Hematopoietic multipotent progenitor cell treated with erythropoietin and hydrocortisone succinate and interleukin-3 and kit ligand, for 17 days (in vitro differentiated cells): ENCODE results near the gene KCNJ6.
"Not testable (repeated sequence)": the region's sequence is repeated elsewhere in the genome, so short reads cannot be mapped to it uniquely, and the experiment has no call there.

Experiments
- DNase-seq: peaks from one replicate; pipeline ENCODE4 v3.0.0-alpha.2; 2015; ENCODE audit warnings: low spot score

Gene KCNJ6

DNA sequence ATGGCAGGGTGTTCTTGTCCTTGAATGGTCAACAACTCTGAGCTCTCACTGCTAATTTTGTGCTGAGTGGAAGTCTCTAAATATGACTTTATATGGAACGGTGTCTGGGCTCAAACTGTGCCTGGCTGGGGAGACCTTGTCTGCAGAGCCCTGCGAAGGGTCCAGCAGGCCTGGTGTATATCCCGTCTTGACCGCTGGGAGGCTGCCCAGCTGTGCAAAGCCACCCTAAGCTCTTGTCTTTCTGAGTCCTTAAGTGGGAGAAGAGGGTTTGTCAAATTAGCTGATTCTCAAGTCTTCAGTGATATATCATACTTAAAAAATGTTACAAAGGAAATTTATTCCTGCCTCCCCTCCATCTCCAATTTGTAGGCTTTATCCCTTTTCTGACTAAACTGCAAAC is 198.7 kb downstream of the KCNJ6 start:
- DNase-seq = no peak

DNA sequence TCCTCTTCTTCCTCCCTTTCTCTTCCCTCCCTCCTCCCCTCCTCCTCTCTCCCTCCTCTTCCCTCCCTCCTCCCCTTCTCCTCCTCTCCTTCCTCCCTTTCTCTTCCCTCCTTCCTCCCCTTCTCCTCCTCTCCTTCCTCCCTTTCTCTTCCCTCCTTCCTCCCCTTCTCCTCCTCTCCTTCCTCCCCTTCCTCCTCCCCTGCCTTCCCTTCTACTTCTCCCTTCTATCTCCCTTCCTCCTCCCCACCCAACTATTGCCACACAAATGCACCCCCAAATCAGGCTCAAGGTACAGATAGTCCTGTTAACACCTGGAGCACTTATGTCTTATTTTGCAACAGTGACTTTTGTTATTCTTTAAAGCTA is 203.7 kb downstream of the KCNJ6 start:
- not testable (repeated sequence) for DNase-seq

DNA sequence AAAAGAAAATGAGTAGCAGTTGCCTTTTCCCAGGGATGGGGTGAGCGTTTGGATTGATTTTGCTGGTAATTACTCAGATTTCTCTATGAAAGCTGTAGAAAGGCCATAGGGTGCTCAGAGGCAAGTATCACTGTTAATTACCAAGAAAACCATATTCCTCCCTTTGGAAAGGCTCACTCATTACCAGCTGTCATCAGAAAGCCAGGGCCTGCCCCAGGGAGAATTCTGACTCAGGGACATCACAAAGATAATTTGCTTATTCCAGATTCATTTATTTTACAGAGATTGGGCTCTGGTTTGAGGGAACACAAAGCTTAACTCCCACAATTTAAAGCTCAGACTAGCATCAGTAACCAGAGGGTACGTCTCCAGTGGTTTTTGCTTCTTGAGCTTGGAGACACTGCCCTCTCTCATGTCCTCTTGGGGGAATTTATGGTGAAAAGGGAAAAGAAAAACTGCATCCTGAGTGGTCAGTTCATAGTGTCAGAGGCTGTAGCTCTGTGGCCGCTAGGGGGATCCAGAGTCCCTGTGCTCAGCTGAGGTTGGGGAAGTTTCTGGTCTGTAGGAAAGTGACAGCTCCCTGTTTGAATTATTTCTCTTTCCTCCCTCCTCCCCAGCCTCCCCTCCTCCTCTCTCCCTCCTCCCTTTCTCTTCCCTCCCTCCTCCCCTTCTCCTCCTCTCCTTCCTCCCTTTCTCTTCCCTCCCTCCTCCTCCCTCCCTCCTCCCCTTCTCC is 204.3 kb downstream of the KCNJ6 start:
- peak; percentile 9 for DNase-seq

DNA sequence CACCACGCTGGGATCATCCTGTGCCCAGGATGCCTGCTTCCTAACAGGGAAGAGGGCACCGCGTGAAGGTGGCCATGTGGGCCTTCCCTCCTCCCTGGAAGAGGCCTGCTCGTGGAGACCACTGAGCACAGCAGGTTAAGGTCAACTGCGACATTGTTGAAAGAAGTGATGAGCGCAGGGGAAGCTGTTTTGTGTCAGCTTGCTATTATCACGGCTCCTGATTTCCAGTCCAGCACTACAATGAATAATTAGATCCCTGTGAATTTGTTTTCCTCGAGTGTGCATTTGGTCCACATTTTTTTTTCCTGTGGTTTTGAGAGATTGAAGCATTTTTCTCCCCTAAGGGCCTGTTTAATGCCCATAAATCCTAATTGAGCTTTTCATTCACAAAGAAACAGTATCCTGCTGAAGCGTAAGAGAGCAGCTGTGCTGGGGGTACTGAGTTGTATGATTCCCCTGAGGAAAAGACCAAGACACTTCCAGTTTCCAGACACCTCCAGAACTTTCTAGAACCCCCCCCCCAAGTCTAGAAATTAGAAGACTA is 204.9 kb downstream of the KCNJ6 start:
- DNase-seq = no peak

DNA sequence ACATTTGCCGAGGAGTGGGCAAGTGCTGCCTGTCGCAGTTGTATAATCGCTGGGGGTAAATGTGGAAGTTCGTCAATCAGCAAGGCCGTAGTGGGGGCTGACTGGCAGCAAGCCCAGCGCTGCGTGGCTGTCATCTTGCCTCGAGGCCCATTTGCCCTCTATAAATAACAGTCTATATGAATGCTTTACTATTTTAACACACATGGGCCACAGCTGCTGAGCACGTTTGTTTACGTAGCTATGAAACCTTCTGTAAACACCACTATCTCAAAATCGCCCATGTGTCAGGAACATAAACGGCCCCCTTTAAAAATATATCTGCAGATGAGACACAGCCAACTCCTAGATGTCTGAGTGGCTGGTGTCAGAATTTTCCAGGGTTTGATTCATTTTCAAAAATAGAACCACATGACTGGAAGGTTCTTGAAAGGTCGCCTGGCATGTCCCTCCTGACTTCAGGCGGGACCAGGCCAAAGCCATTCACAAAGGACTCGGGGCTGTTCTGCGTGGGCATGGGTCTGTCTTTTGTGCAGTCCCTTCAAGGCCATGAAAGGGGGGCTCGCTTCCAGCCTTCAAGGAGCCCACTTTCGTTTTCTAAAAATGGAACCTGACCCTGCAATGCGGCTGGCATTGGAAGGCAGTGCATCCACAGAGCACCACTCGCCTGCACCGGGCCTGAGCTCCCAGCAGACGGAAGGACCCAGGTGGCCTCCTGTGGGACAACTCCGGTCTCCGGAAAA is 205.5 kb downstream of the KCNJ6 start:
- no peak for DNase-seq

DNA sequence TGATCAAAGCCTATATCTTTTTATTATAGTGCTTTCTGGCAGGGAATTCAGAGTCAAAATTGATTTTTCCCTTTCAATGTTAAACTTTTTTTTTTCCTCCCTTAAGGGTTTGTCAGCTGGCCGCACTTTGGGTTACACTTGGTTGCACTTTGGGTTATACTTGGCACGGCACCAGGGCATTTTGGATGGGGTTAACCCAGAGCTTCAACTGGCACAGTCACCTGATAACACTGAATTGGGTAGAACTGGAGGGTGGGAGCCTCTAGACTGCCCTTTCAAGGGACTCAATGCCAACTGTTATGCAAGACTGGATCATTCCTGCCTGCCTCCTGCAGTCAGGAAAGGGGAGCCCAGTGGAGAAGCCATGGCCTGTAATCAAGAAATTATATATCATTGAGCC is 211.5 kb downstream of the KCNJ6 start:
- no peak for DNase-seq

DNA sequence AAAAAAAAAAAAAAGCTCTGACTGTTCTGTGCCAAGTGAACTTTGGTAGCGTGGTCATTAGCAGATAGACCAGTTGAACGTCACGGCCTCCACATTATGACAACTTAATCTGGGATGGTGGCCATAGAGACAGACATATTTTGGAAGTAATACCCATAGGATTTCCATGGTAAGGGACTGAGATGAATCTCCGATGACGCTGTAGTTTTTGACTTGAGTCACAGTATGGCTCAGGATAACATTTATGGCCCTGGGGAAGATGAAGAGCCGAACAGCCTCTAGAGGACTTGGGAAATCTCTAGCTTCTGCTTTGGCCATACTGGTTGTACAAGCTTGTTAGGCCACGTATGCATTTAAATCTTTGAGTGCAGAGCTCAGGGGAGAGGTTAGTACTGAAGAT is 214.0 kb downstream of the KCNJ6 start:
- DNase-seq = no peak

DNA sequence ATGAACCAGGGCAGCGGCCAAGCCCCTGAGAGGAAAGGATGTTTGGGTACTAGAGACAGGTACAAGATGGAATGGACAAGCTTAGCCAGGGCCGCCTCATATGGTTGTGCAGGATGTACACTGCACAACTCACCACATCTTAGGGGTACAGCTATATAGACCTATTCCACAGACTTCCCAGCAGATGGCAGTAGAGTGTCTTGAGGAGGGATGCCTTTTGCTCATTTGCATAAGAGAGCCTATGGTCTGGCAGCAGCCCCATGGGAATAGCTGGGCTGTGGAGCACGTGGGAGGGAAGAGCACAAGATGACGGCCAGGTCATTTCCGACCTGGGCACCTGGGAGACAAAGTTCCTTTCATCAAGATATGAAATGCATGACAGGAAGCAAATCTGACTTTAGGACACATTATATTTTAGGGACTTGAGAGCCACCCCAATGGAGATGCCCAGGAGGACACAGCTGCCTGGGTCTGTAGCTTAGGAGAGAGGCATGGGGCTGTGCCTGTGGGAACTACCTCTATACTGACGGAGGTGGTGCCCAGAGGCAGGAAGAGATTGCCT is 215.5 kb downstream of the KCNJ6 start:
- DNase-seq = peak; percentile 59

DNA sequence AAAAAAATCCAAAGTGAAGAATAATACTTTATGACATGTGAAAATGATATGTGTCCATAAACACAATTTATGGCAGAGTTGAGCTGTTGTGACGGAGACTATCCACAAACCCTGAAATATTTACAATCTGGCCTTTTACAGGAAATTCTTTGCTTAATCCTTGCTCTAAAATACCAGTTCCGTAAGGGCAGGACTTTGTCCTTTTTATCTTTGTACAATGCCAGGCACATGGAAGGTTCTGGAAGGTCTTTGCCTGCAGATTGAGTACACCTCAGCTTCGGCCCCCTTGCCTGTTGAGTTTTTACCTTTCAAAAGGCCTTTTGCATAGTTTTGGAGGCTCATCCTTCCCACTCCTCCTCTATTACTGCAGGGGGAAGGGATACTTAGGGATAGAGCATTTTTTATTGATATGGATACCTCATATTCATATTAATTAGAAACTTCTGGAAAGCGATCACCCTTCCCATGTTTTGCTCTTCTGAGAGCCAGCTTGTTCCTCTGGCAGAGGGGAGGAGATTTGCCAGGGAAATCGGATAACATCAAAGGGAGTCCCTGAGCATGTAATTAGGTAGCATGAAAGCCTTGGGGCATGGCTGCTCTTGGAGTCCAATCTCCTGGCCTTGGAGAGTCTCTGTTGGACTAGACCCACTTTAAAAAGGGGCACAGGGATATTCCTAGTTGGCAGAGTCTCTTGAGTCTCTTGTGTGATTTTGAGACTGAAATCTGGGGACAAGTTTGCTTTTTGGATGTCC is 217.1 kb downstream of the KCNJ6 start:
- no peak for DNase-seq

DNA sequence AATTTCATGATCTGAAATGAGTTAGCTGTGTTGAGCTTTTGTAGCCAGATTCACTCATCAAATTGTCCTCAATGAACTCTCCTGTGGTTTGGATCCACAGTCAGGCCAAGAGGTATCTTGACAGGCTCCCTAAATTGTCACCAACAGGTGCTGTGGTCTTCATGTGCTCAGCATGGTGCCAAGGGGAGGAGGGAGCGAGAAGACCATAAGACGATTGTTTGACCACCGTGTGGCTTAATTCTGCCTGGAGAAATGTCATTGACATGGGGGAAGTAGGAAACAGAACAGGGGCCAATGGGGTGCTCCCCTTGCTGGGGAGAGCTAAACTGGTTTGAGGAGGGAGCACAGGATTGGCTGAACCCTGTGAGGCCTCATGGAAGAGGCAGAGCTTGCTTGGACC is 219.3 kb downstream of the KCNJ6 start:
- DNase-seq = no peak

DNA sequence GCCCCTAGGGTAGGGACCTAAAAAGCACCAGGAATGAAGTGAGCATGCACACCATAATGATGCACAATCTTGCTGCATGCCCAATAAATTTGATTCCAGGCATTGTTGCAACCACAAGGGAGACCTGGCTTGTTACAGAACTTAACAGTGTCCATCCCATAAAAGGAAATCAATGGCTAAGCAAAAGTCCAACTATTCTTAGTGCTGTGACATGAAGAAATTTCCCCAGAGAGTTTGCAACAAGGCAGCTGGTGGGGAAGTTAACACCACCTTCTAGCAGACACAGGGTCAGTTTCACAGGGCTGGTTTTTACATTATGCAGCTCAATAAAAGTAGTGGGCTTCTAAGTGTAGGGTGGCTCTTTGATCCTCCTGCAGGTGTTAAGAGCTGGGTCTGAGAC is 221.1 kb downstream of the KCNJ6 start:
- no peak for DNase-seq

DNA sequence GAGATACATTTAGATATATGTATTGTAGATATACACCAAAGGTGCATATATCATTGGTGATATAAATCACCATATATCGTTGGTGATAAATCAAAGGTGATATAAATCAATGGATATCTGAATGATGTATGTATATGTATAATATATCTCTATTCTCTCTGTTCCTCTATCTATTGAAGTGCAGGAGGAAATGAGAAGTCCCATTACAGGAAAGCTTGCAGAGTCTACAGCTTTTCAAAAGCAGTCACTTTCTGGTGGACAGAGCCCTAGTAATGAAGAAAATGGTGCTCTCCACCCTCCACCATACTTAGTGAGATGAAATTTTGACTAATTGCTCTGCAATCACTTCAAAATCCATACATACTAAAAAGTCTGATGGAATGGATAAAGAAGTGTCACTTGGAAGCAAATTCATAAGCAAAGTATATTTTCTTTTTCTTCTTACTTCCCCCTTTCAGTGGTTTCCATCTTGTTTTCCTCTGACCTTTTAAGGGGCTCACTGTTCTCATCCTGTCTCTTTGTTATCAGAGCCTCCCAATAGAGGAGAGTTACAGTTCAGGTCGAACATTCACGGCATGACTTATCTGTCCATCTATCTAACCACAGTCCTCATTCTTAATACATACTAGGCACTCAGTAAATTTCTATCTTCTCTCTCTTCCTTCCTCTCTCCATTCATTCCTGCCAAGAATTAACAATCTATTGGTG is 227.2 kb downstream of the KCNJ6 start:
- no peak for DNase-seq

DNA sequence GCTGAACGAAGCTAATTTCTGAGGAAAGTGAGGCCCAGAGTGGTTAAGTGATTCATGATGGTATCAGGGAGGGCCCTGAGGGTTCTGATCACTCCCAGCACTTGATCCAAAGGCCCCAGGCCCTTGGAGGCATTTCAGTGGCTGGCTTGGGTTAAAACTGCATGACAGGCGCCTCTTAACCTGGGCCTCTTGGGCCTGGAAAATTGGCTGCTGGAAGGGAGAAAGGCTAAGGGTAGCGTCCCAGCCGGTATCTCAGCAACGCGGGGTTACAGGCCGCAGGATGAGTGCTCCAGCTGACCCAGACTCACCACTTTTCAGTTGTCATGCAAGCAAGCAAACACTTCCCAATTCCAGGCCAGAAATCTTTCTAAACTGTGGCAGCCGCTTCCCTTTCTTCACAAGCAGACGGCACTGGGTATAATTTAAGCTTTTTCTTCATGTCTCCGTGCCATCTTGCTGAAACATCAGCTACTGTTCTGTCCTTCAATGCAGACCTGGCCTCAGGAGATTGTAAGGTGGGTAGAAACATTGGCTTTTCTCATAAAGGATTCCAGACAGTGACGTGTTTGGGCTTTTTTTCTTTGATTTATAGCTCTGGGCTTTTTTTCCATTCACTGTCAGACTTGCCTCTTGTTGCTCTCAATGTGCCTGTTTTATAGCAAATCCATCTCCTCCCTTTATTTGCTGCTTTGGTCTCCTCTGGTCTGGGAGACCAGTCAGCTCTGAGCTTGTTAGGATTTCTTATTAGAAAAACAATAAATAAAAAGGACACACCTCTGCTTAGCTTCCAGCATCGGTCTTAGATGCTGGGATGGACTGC is 229.1 kb downstream of the KCNJ6 start:
- DNase-seq = no peak

DNA sequence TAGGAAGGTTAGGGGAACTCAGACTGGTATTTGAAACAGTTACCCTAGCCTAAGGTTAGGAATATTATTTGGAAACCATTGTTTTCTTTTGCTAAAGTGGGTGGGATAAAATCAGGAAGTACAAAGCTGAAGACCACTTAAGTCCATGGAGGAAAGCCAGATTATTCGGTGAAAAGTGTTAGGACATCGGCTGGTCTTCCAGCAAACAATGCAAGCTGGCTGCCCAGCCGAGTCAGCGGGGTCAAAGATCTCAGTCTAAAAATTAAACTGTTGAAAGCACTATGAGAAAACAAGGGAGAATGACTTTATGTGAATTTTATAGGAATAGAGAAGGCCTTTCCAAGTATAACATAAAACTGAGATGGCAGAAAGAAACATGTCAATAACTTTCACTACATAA is 231.7 kb downstream of the KCNJ6 start:
- no peak for DNase-seq

DNA sequence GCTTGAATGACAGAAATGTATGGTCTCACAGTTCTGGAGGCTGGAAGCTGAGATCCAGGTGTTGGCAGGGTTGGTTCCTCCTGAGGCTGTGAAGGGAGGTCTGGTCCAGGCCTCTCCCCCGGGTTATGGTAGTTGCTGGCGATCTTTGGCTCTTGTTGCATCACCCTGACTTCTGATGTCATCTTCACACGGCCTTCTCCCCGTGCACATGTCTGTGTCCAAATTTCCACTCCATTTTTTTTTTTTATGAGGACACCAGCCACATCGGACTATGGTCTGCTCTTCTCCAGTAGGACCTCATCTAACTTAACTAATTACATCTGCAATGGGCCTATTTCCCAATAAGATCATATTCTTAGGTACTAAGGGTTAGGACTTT is 232.2 kb downstream of the KCNJ6 start:
- no peak for DNase-seq

DNA sequence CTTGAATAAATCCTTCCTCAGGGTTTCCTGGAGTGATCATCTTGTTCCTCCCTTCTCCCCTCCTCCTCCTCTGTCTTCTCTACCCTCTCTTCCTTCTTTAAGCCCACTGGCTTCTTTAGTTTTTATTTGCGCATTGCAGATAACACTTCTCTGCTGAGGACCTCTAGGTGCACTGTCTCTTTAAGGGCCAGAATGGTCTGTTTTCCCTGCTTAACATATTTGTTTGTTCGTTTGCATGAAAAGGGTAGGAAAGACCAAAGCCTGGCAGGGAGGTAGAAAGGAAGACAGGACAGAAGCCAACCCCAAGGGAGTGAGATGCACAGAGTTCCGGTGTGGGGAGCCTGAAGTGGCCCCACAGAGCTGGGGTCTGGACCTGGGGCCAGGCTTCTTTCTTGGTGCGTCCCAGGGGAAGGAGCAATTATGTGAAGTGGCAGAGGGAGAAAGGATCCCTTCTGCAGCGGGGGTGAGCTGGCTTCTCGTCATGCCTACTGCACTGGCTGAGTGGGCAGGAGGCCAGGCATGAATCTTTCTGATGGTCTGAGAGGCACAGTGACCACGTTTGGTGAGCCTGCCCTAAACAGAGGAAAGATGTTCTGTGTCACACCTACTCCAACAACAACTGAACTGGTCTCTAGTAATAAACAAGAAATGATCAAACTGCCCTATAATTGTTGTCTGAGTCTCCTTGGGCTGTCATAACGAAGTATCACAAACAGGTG is 232.7 kb downstream of the KCNJ6 start:
- no peak for DNase-seq

DNA sequence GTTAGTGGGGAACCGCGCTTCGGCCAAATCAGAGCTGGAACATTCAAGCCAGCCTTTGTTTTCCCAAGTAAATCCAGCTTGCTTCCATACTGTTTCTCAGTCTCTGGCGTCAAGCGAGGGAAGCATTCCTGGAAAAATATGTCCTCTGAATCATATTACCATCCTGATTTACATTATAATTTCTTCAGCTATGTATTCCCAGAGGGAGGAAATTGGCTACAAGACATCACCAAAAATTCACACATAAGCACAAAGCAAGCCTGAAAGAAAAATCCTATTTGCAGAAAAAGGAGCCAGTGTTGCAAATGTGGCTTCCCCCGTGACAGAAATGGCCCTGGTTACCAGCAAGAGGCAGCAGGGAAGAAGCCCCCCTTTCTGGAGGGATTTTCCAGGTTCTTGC is 233.3 kb downstream of the KCNJ6 start:
- no peak for DNase-seq

DNA sequence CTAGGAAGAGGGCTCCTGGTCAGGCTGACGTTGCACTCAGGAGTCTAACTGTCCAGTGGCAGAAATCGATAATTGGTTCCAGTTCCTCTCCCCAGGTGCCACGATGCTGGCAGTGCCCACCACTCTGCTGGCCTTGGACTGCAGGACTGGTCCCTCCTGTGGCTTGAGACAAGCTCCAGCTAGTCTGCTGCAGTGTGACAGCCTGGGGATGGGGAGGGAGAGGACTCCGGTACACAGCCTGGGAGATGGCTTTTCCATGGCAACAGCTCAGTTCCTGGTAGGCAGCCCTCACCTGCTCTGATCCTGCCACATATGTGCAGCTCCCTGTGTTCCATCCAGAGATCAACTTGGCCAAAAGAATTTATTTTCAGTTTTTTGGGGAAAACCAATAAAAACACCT is 239.3 kb downstream of the KCNJ6 start:
- no peak for DNase-seq

DNA sequence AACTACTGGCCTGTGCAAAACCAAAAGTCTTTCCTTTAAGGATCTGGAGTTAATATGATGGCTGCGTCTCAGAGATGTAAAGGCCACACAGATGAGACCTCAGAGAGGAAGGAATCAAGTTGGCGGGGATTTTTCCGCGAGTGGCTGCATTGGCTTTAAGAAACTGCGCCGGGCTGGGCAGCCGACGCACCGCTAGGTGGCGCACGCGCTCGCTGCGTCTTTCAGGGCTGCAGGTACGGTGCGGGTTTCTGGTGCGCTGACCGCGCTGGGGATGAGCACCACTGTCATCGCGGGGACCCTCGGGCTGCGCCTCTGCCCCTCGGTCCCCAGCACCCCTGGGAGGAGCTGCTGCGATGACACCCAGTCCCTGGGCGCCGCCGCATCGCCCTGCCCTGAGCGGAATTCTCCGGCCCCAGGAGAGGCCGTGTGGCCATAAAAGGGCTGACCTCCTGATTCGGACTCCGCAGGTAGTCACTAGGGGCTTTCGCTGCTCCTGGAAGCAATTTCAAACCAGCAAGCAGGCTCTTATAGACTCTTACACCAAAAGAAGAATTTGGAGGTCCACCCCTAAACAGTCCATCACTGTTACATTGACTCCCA is 241.0 kb downstream of the KCNJ6 start:
- DNase-seq = peak; percentile 49
